Stimulated activated CD8-positive, alpha-beta memory T cell treated with anti-CD3 and anti-CD28 coated beads, Interleukin-4, amount 100 ng/mL, for 4 hours (primary cell): ENCODE results near the gene SEC16A.

Experiments
- DNase-seq, 2 donors: peaks; one replicate each; pipeline ENCODE4 v3.0.0-alpha.2; 2020; ENCODE audit warnings: low read depth in 2 of 2, low spot score in 1 of 2

Gene SEC16A

GRCh38 chr9:136504512-136505348 is 21.9 kb upstream of the SEC16A start:
- no peak for DNase-seq

- DNase-seq, result no peak
These were observed 20.2 kb upstream of the SEC16A start for GRCh38 chr9:136502940-136503550.

- no peak for DNase-seq
These were observed 19.4 kb upstream of the SEC16A start for GRCh38 chr9:136502196-136502595.

DNA sequence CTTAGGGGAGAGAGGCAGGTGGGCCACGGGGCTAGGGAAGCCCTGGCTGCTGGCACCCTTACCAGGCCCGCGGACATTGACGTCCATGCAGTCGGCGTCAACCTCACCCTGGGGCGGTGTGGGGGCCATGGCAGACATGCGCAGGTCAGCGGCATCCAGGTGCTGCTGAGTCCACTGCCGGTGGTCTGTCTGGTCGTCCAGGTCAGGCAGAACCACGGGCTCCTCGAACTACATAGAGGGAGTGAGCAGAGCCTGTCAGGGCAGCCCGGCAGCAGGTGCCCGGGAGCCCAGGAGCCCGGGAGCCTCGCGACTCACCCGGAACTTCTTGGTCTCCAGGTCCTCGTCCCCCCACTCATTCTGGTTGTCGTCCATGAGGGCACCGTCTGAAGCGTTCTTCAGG is 18.8 kb upstream of the SEC16A start:
- no peak for DNase-seq

DNA sequence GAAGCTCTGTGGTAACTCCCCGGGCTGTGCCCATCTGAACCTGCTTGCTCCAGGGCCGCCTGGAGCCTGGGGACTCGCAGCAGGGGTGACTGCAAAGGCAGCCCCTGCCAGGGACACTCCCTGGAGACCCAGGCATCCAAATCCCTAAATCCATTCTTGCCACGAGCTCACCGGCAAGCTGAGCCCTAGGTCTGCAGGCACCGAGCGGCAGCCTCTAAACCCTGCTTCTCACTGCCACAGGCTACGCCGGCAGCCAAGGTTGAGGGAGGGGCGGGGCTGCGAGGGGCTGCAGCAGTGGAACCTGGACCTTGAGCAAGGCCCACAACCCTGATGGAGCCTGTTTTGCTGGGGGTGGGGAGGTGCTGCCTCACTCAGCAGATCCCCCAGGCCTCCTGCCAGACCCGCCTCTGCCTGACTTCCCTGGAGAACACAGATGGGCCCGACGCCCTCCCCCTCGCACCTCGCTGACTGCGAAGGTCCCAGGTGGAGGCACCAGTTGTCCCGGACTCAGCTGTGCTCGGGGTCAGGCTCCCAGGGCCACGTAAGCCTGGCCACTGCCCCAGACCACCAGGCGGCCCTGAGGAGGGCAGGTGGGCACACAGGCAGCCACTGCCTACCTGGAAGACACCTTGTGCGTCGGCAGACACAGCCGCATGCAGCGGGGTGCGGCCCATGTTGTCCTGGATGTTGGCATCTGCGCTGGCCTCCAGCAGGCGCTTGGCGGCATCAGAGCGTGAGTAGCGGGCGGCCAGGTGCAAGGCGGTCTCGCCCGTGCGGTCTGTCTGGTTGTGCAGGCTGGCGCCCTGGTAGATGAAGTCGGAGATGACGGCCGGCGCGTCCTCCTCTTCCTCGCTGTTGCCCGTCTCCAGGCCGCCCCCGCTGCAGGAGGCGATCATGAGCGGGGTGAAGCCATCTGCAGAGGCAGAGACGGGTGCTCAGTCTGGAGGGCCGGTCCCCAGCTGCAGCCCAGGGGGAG is 17.4 kb upstream of the SEC16A start:
- DNase-seq, result no peak

GRCh38 chr9:136499071-136499934 is 16.5 kb upstream of the SEC16A start:
- no peak for DNase-seq

GRCh38 chr9:136497916-136498695 is 15.3 kb upstream of the SEC16A start:
- no peak for DNase-seq

GRCh38 chr9:136496801-136497620 is 14.2 kb upstream of the SEC16A start:
- no peak for DNase-seq

DNA sequence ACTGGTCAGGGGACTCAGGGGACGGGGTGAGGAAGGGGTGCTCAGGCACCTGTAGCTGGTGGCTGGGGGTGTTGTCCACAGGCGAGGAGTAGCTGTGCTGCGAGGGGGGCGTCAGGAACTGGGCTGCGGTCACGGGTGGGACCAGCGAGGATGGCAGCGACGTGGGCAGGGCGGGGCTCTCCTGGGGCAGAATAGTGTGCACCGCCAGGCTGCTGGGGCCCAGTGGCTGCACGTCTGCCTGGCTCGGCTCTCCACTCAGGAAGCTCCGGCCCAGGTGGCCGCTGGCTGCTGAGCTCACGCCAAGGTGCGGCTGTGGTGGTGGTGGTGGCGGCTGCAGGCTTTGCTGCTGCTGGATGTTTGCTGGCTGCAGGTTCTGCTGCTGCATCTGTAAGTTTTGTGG is 13.3 kb upstream of the SEC16A start:
- no peak for DNase-seq

DNA sequence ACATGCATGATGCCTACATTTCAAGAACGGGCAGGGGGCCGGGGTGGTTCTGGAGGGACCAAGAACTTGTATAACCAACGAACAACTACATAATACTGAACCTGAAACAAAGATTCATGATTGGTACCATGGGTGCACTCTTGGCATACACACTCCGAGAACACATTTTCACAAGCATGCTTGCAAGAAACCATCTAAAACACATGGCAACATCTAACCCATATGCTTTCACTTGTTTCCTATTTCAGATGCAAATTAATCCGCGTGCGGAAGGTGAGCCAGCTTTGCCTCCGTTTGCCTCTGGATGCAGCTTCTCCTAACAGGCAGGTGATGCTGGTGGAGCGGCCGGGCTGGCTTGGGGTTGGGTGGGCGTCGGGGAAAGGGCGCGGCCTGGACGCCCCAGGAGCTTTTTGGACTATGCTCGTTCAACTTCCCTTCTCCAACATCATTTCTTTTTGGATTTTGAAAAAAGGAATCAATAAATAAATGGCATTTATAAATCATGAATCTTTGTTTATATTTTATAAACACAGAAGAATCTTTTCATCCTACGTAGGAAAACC is 12.5 kb upstream of the SEC16A start:
- DNase-seq, result no peak

GRCh38 chr9:136494531-136495215 is 11.8 kb upstream of the SEC16A start:
- DNase-seq, result no peak

DNA sequence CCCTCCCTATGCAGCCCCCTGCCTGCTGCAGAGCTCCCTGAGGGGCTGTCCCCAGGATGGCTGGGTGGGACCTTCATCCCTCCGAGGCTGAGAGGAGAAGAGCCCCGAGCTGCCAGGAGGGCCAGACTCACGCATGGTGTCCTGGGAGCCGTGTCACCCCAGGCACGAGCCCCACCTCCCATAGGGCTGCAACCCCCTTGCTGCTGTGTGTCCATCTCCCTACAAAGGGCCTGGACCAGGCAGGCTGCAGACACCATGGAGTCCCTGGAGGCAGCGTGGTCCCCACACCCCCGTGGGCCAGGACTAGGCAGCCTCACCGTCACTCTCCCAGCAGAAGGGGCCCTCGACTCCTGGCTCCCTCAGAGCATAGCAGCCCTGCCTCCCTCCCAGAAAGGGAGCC is 11.2 kb upstream of the SEC16A start:
- no peak for DNase-seq

DNA sequence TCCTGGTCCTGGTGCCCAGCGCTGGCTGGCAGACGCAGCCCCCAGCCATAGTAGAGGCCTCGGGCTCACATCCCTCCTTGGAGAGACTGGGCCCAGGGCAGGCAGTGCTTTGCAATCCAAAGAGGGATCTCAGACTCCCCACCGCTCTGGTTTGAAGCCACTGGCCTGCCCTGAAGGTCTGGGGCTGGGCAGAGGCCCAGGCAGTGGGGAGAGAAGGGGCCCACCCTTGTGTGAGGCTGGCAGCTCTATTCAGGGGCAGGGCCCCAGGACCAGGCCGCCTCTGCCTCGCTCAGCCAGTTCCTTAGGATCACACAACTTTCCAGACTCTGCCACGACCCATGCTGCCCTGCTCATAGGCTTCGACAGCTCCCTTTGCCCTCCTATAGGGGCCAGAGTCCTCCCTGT is 10.7 kb upstream of the SEC16A start:
- no peak for DNase-seq

DNA sequence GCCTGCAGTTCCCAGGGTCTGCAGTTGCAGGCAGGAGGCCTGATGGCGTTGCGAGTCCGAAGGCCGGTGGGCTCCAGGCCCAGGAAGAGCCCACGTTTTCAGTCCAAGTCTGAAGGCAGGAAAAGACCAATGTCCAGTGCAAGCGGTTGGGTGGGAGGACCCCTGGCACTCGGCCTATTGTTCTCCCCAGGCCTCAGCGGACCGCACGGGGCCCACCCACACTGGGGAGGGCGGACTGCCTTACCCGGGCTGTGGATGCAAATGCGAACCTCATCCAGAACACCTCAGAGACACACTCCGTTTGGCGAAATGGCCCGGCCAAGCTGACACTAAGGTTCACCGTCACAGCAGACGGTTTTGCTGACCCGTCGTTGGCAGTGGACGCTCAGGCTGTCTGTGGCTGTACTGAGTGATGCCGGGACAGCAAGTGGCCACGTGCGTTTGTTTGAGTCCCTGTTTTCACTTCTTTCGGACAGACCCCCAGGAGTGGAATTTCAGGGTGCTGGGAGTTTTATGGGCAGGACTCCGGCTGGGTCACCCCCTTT is 10.2 kb upstream of the SEC16A start:
- DNase-seq, result no peak

DNA sequence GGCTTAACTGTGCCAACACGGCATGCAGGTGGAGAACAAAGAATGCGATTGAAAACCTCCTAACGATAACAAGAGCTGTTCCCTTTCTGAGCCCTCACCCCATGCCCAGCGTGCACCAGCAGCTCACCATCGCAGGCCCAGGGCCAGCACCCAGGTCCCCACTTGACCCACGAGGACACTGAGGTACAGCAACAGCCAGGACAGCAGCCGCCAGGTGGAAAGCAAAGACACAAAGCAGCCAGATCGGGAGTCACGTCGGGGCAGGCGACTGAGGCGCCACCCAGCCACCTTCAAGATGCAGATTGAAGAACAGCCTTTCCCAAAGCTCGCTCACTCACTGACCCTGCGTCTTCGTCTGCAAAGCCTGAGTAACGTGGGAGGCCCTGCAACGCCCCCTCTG is 6.9 kb upstream of the SEC16A start:
- DNase-seq, result no peak

DNA sequence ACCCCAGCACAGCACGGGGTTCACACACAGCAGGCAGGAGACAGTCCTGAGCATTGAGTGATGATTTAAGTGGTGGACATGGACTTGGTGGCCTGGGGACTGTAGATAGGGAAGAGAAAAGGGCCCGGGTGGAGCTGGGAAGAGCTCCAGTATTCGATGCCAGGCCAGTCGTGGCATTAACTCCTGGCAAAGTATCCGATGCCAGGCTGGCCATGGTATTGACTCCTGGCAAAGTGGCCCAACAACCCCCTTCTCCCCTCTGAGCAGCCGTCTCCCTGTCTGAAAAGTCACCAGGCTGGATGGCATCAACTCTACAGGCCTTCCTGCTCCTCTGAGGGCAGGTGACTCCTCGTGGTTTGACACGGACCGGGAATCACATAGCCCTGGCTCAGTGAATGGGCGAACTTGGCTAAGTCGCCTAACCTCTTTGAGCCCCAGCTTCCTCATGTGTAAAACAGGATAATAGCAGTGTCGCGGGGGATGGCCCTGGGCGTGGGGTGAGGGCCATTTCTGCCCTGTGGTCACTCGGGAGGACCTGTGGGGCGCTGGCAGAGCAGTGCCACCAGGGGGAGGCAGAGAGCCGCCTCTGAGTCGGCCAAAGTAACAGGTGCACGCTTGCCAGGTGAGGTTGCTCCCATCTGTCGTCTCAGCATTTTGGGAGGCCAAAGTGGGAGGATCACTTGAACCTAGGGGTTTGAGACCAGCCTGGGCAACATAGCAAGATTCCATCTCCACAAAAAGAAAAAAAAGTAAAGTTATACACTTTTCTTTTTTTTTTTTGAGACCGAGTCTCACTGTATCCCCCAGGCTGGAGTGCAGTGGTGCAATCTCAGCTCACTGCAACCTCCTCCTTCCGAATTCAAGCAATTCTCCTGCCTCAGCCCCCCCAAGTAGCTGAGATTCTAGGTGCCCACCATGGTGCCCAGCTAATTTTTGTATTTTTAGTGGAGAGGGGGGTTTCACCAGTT is 5.7 kb upstream of the SEC16A start:
- peak; percentile 21 to 59 for DNase-seq

DNA sequence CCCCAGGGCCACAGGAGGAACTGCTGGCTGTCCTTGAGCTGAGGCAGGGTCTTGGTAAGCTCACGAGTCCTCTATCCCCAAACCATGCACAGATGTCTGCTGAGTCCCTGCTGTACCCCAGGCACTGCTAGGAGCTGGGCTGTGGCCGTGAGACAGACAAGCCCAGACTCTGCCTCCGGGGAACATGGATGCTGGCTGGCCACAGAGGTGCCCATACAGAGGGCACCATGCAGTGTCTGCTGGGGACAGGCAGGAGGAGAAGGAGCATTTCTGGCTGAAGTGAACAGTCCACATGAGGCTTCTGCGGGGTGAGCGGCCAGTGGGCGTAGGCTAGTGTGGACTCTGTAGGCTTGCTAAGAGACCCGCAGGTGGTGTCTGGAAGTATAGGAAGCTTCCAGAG is 4.8 kb upstream of the SEC16A start:
- DNase-seq, result no peak
